Neural cell (in vitro differentiated cells): Measurements from ENCODE around the gene FOCAD. TPM values are rescaled to one million over a fixed set of nuclear protein-coding genes. Genes with fewer than 3 reads are reported as not detected.

Experiments used
- H2AFZ ChIP-seq: fragments of 200-600, 300-800 bp; sonication (generic), shearing (Covaris generic); 2 replicates; pipeline ENCODE4 v1.6.0; 2014; ENCODE audit warnings: low read depth, mild to moderate bottlenecking, antibody characterized with exemption, low read length, moderate library complexity
- H3F3A ChIP-seq: fragments of 200-600 bp; shearing (Covaris generic); 2 replicates; pipeline ENCODE4 v1.6.1; 2016; ENCODE audit warnings: mild to moderate bottlenecking, moderate library complexity, mixed read lengths, antibody characterized with exemption, low read length; ENCODE audit not compliant: insufficient read depth, poor library complexity, severe bottlenecking
- H3K27ac ChIP-seq: fragments of 200-600, 300-800 bp; sonication (generic), shearing (Covaris generic); 2 replicates; pipeline ENCODE4 v1.5.1; 2014; ENCODE audit warnings: mild to moderate bottlenecking, low read length, moderate library complexity
- H3K27me3 ChIP-seq: fragments of 300-800, 200-600 bp; sonication (generic), shearing (Covaris generic); 2 replicates; pipeline ENCODE4 v1.6.0; 2014; ENCODE audit warnings: mild to moderate bottlenecking, low read depth, low read length, moderate library complexity; ENCODE audit not compliant: insufficient read depth
- H3K36me3 ChIP-seq: fragments of 300-800, 200-600 bp; sonication (generic), shearing (Covaris generic); 2 replicates; pipeline ENCODE4 v1.5.1; 2014; ENCODE audit warnings: mild to moderate bottlenecking, antibody characterized with exemption, low read length, moderate library complexity; ENCODE audit not compliant: insufficient read depth
- H3K4me2 ChIP-seq: fragments of 300-800, 200-600 bp; sonication (generic), shearing (Covaris generic); 2 replicates; pipeline ENCODE4 v1.6.0; 2014; ENCODE audit warnings: mild to moderate bottlenecking, low read length
- H3K4me3 ChIP-seq: fragments of 300-800, 200-600 bp; sonication (generic), shearing (Covaris generic); 2 replicates; pipeline ENCODE4 v1.5.1; 2014; ENCODE audit warnings: mild to moderate bottlenecking, low read length, moderate library complexity
- H3K79me2 ChIP-seq: fragments of 200-600 bp; shearing (Covaris generic); replicated peaks from 2 replicates; pipeline ENCODE4 v1.6.0; 2014; ENCODE audit warnings: mild to moderate bottlenecking, low read length, moderate library complexity; ENCODE audit not compliant: insufficient read depth
- H3K9ac ChIP-seq: fragments of 300-800, 200-600 bp; sonication (generic), shearing (Covaris generic); 2 replicates; pipeline ENCODE4 v1.6.1; 2016; ENCODE audit warnings: mild to moderate bottlenecking, low read length, mixed read lengths
- H3K9me2 ChIP-seq: fragments of 200-600 bp; shearing (Covaris generic); 2 replicates; pipeline ENCODE4 v1.6.1; 2016; ENCODE audit warnings: mild to moderate bottlenecking, low read length, mixed read lengths; ENCODE audit not compliant: insufficient read depth
- H3K9me3 ChIP-seq: fragments of 200-600, 300-800 bp; sonication (generic), shearing (Covaris generic); 2 replicates; pipeline ENCODE4 v1.6.1; 2016; ENCODE audit warnings: mild to moderate bottlenecking, mixed run types, low read length, moderate library complexity, mixed read lengths
- H4K20me1 ChIP-seq: fragments of 200-600 bp; shearing (Covaris generic); 2 replicates; pipeline ENCODE4 v1.6.1; 2016; ENCODE audit warnings: mild to moderate bottlenecking, mixed run types; ENCODE audit not compliant: insufficient read depth
- EP300 ChIP-seq: fragments of 450-650 bp; conservative IDR thresholded peaks from 2 replicates; pipeline ENCODE4 v1.6.1; 2014; ENCODE audit warnings: antibody characterized with exemption, mild to moderate bottlenecking, moderate library complexity; ENCODE audit not compliant: poor library complexity, severe bottlenecking
- EZH2 ChIP-seq: fragments of 200-600, 300-800 bp; shearing (Covaris generic), sonication (generic); IDR thresholded peaks from 2 replicates; pipeline ENCODE4 v1.6.1; 2014; ENCODE audit warnings: antibody characterized with exemption, low read length, borderline replicate concordance, mild to moderate bottlenecking; ENCODE audit not compliant: insufficient read depth, poor library complexity, severe bottlenecking
- MXI1 ChIP-seq: fragments of 450-650 bp; conservative IDR thresholded peaks from 2 replicates; pipeline ENCODE4 v1.6.1; 2014; ENCODE audit warnings: antibody characterized with exemption, mild to moderate bottlenecking; ENCODE audit not compliant: poor library complexity, severe bottlenecking
- POLR2AphosphoS5 ChIP-seq: IDR thresholded peaks from 2 replicates; pipeline ENCODE4 v1.6.1; 2012
- RAD21 ChIP-seq: fragments of 450-650 bp; conservative IDR thresholded peaks from 2 replicates; pipeline ENCODE4 v1.6.1; 2014; ENCODE audit warnings: antibody characterized with exemption, mild to moderate bottlenecking, moderate library complexity
- SMC3 ChIP-seq: fragments of 450-650 bp; conservative IDR thresholded peaks from 2 replicates; pipeline ENCODE4 v1.6.1; 2014; ENCODE audit warnings: antibody characterized with exemption, mild to moderate bottlenecking, moderate library complexity; ENCODE audit not compliant: poor library complexity
- TAF1 ChIP-seq: IDR thresholded peaks from 2 replicates; pipeline ENCODE4 v1.6.1; 2012; ENCODE audit warnings: low read depth
- polyA plus RNA-seq: library from polyadenylated mRNA; depleted of rRNA; stranded (reverse); fragments of >200 nt; gene quantifications from 2 replicates; pipeline ENCODE4 v1.2.3, GENCODE V29; 2014
- TF ChIP-seq, protein P1 (sequence below): fragments of 450-650 bp; IDR thresholded peaks from 2 replicates; pipeline ENCODE4 v1.5.1; 2014; ENCODE audit warnings: antibody characterized with exemption, mild to moderate bottlenecking, moderate library complexity; ENCODE audit not compliant: poor library complexity, severe bottlenecking
- TF ChIP-seq, protein P2 (sequence below): IDR thresholded peaks from 2 replicates; pipeline ENCODE4 v1.6.1; 2012; ENCODE audit warnings: borderline replicate concordance

Gene FOCAD
- polyA plus RNA-seq, 1 donor from 2014 or later = 23.5 TPM

DNA sequence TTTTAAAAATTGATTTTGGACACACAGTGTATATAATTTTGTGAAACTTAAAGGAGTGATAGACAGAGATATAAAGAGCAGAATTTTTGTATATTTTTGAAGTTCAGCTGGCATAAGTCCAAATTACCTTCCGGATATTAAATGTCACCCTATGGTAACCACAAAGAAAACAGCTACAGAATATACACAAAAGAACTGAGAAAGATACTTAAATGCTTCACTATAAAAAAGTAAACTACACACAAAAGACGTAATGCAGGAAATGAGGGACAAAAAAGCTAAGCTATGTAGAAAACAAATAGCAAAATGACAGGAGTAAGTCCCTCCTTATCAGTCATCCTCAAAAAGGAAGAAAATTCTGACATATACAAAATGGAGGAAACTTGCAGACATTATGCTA, 318.0 kb downstream of the FOCAD start:
- TF ChIP-seq, protein P1, sequence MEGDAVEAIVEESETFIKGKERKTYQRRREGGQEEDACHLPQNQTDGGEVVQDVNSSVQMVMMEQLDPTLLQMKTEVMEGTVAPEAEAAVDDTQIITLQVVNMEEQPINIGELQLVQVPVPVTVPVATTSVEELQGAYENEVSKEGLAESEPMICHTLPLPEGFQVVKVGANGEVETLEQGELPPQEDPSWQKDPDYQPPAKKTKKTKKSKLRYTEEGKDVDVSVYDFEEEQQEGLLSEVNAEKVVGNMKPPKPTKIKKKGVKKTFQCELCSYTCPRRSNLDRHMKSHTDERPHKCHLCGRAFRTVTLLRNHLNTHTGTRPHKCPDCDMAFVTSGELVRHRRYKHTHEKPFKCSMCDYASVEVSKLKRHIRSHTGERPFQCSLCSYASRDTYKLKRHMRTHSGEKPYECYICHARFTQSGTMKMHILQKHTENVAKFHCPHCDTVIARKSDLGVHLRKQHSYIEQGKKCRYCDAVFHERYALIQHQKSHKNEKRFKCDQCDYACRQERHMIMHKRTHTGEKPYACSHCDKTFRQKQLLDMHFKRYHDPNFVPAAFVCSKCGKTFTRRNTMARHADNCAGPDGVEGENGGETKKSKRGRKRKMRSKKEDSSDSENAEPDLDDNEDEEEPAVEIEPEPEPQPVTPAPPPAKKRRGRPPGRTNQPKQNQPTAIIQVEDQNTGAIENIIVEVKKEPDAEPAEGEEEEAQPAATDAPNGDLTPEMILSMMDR = no peak
- TF ChIP-seq MXI1 (no peak), SMC3 (no peak), EP300 (no peak), RAD21 (no peak), POLR2AphosphoS5 (no peak), TAF1 (no peak), EZH2 (no peak)
- TF ChIP-seq, protein P2, sequence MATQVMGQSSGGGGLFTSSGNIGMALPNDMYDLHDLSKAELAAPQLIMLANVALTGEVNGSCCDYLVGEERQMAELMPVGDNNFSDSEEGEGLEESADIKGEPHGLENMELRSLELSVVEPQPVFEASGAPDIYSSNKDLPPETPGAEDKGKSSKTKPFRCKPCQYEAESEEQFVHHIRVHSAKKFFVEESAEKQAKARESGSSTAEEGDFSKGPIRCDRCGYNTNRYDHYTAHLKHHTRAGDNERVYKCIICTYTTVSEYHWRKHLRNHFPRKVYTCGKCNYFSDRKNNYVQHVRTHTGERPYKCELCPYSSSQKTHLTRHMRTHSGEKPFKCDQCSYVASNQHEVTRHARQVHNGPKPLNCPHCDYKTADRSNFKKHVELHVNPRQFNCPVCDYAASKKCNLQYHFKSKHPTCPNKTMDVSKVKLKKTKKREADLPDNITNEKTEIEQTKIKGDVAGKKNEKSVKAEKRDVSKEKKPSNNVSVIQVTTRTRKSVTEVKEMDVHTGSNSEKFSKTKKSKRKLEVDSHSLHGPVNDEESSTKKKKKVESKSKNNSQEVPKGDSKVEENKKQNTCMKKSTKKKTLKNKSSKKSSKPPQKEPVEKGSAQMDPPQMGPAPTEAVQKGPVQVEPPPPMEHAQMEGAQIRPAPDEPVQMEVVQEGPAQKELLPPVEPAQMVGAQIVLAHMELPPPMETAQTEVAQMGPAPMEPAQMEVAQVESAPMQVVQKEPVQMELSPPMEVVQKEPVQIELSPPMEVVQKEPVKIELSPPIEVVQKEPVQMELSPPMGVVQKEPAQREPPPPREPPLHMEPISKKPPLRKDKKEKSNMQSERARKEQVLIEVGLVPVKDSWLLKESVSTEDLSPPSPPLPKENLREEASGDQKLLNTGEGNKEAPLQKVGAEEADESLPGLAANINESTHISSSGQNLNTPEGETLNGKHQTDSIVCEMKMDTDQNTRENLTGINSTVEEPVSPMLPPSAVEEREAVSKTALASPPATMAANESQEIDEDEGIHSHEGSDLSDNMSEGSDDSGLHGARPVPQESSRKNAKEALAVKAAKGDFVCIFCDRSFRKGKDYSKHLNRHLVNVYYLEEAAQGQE = no peak
- no peak overlapping the region for H3K4me3 ChIP-seq
- H3K9me3 ChIP-seq = no peaks in the 10 kb centered on the region
- no peaks in the 10 kb centered on the region for H3K9me2 ChIP-seq
- H2AFZ ChIP-seq = no peak overlapping the region
- no peaks in the 10 kb centered on the region for H3K36me3 ChIP-seq
- no peak overlapping the region for H3K27ac ChIP-seq
- no peaks in the 10 kb centered on the region for H3K79me2 ChIP-seq
- no peak overlapping the region for H3K9ac ChIP-seq
- no peak overlapping the region for H3K4me2 ChIP-seq
- no peaks in the 10 kb centered on the region for H3F3A ChIP-seq
- no peaks in the 10 kb centered on the region for H4K20me1 ChIP-seq
- H3K27me3 ChIP-seq = no peaks in the 10 kb centered on the region

DNA sequence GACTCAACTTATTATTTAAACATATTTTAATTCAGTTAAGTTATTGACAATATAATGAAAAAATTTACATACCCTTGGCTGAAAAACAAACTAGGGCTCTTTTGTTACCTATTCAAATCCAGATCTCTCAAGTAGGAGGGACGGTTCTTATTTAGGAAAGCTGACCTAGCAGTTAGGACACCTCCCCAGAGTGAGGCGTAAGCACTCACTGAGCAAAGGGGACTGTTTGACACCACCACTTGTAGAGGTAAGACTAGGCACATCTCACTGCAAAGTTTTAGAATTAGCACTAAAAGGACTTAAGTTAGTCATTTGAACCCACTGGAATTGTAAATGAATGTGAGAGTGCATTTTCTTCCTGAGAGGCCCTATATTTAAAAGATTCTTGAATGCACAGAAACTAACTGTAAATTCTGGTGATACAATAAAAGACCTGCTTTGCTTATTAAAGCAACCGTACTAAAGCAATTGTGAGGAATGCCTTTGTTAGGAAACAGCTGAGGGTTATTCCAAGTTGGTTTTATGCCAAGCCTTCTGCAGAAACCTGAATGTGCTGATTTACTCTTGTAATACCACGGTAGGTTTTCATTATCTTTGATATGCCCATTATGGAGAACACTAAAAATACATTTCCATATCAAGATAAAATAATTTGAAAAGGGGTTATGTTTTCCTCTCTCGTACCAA, 331.2 kb downstream of the FOCAD start:
- H3K9me2 ChIP-seq = no peaks in the 10 kb centered on the region
- H3K9ac ChIP-seq = no peak overlapping the region
- no peaks in the 10 kb centered on the region for H4K20me1 ChIP-seq
- no peak overlapping the region for H2AFZ ChIP-seq
- no peaks in the 10 kb centered on the region for H3K79me2 ChIP-seq
- H3F3A ChIP-seq = no peaks in the 10 kb centered on the region
- H3K4me3 ChIP-seq = no peak overlapping the region
- no peaks in the 10 kb centered on the region for H3K9me3 ChIP-seq
- H3K36me3 ChIP-seq = no peaks in the 10 kb centered on the region
- H3K4me2 ChIP-seq = no peak overlapping the region
- H3K27me3 ChIP-seq = no peaks in the 10 kb centered on the region
- TF ChIP-seq, protein P2 = no peak
- TF ChIP-seq RAD21 (no peak), POLR2AphosphoS5 (no peak), TAF1 (no peak), EP300 (no peak), EZH2 (no peak), SMC3 (no peak), MXI1 (no peak)
- TF ChIP-seq, protein P1 = no peak
- H3K27ac ChIP-seq = no peak overlapping the region
